DND-41 (cell line): ENCODE data around the gene OR2W3.

Experiments used
- EZH2 ChIP-seq: IDR thresholded peaks from 3 replicates; pipeline ENCODE4 v1.6.1; 2012; ENCODE audit warnings: borderline replicate concordance, low read depth, mild to moderate bottlenecking, moderate library complexity, low read length, inconsistent platforms; ENCODE audit not compliant: severe bottlenecking
- TF ChIP-seq, protein P1 (sequence below): IDR thresholded peaks from 2 replicates; pipeline ENCODE4 v1.5.1; 2012; ENCODE audit warnings: borderline replicate concordance, low read length, moderate library complexity, mild to moderate bottlenecking; ENCODE audit not compliant: poor library complexity, severe bottlenecking; ENCODE audit errors: extremely low read depth

DNA sequence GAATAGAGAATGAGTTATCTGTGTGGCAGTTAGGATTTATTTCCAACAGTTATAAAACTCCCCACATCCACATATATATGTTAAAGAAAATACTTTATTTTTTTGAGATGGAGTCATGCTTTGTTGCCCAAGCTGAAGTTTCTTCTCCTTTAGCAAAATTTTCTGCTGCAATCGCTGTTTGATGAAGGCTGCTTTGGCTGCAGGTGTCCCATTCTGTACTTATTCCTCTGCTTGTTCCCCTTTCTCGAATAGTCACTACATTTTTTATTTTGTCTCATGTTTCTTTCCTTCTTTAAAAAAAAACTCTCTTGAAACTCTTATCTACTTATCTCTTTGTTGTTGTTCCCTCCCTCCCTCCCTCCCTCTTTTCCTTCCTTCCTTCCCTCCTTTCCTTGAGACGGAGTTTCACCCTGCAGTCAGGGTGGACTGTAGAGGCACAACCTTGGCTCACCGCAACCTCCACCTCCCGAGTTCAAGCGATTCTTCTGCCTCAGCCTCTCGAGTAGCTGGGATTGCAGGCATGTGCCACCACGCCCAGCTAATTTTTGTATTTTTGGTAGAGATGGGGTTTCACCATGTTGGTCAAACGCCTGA lies 10.6 kb downstream of the OR2W3 start:
- TF ChIP-seq, protein P1, sequence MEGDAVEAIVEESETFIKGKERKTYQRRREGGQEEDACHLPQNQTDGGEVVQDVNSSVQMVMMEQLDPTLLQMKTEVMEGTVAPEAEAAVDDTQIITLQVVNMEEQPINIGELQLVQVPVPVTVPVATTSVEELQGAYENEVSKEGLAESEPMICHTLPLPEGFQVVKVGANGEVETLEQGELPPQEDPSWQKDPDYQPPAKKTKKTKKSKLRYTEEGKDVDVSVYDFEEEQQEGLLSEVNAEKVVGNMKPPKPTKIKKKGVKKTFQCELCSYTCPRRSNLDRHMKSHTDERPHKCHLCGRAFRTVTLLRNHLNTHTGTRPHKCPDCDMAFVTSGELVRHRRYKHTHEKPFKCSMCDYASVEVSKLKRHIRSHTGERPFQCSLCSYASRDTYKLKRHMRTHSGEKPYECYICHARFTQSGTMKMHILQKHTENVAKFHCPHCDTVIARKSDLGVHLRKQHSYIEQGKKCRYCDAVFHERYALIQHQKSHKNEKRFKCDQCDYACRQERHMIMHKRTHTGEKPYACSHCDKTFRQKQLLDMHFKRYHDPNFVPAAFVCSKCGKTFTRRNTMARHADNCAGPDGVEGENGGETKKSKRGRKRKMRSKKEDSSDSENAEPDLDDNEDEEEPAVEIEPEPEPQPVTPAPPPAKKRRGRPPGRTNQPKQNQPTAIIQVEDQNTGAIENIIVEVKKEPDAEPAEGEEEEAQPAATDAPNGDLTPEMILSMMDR, result no peak
- TF ChIP-seq EZH2, result no peak
